Panc1 (cell line): Measurements from ENCODE around the gene ZNF281.

Experiments used
- CTCF ChIP-seq: fragments of 450-650 bp; IDR thresholded peaks from 2 replicates; pipeline ENCODE4 v1.5.1; 2017; ENCODE audit warnings: mild to moderate bottlenecking
- POLR2AphosphoS5 ChIP-seq: IDR thresholded peaks from 2 replicates; pipeline ENCODE4 v1.6.1; 2012; ENCODE audit warnings: mild to moderate bottlenecking, low read depth, low read length, moderate library complexity

GRCh38 chr1:200426196-200426595 lies 16.4 kb upstream of the ZNF281 start:
- TF ChIP-seq CTCF: no peak
- no peak for TF ChIP-seq POLR2AphosphoS5
